GM10266 (cell line): ENCODE results near the gene NELFB.
"Not testable (repeated sequence)": the region's sequence is repeated elsewhere in the genome, so short reads cannot be mapped to it uniquely, and the experiment has no call there.

Source experiments
- DNase-seq: peaks from one replicate; pipeline ENCODE4 v3.0.0; 2012; ENCODE audit errors: extremely low spot score
- CTCF ChIP-seq: IDR thresholded peaks from 2 replicates; pipeline ENCODE4 v1.5.1; 2012; ENCODE audit warnings: mild to moderate bottlenecking, low read depth; ENCODE audit not compliant: control insufficient read depth, insufficient read depth; ENCODE audit errors: missing control alignments

The NELFB gene

DNA sequence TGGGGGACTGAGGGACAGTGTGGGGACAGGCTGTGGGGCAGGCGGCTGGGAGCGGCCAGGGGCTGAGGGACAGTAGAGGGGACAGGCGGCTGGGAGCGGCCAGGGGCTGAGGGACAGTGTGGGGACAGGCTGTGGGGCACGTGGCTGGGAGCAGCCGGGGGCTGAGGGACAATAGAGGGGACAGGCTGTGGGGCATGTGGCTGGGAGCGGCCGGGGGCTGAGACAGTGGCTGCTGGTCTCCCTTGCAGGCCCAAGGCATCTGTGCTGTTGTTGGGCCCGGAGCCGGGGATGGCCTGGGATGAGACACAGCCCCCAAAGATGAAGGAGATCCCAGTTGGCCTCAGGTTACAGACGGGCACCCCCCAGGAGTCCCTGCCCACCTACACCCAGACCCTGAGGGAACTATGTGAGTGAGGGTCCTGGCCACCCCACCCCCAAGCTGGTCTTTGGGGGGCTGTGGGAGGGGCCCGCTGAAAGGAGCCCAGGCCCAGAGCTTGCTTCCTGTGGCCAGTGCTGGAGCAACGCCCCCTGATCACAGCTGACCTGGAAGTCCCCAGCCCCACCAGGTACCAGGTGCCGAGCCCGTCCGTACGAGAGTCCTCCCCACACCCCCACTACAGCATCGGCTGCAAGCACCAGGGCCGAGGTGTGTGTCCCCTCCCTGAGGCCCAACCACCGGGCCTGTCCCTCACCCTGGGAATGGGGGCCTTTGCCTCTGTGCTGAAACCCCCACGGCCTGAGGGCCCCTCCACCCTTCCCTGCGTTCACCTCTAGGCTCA lies 3.4 kb upstream of the NELFB start:
- no peak for DNase-seq
- no peak for TF ChIP-seq CTCF

GRCh38 chr9:137252555-137253506 lies 2.3 kb upstream of the NELFB start:
- no peak for DNase-seq

DNA sequence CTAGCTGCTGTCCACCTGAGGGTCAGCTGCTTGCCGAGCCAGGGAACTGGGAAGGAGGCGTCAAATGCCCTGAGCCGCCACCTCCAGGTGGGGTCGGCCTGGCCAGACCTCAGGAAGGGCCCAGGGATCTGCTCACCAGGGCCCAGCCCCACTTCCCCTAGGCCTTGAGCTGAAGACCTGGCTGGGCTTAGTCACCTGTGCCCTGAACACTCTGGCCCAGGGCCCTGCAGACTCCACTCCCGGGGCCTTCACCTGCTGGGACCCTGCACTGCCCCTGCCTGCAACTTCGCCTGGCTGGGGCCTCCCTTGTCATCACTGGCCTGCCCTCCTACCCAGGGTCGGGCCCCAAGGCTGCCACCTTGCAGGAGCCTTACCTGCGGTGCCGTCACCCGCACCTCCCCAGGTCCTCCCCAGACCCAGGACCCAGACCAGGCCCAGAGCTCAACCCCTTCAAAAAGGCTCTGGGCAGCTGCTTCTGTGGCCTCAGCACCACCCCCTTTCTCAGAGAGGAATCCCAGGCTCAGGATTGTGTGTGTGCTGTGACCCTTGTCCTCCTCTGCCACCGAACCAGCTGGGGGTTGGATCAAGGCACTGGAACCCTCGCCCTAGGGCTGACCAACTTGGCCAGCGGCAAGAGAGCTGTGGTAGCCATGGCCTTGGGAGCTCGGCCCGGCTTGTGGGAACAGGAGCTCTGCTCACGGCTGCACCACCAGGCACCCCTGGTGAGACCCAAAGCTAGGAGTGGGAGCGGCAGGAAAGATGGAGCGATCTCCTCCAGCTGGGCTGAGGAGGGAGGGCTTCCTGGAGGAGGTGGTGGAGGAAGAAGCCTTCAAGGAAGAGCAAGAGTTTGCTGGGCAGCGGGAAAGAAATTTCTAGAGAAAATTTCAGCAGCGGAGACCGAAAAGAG lies 1.2 kb upstream of the NELFB start:
- no peak for TF ChIP-seq CTCF
- DNase-seq: no peak

More at GRCh38 chr9:137252555-137253506, 2.3 kb upstream of the NELFB start:
- TF ChIP-seq CTCF: no peak

GRCh38 chr9:137255448-137256114 lies 454 bp downstream of the NELFB start:
- no peak for DNase-seq
- no peak for TF ChIP-seq CTCF

GRCh38 chr9:137256362-137256761 lies 1.2 kb downstream of the NELFB start:
- no peak for DNase-seq
- TF ChIP-seq CTCF: no peak

DNA sequence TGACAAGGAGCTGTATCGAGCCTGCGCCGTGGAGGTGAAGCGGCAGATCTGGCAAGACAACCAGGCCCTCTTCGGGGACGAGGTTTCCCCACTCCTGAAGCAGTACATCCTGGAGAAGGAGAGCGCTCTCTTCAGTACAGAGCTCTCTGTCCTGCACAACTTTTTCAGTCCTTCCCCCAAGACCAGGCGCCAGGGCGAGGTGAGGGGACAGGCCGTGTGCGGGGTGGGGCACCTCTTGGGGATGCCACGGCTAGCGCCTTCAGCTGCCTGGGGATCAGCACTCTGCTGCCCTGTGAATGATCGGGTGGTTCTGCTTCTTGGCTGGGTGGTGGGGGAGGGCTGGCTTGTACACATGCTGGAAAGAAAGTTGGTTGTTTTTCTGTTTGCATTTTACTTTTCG lies 1.7 kb downstream of the NELFB start:
- no peak for TF ChIP-seq CTCF
- DNase-seq: no peak

DNA sequence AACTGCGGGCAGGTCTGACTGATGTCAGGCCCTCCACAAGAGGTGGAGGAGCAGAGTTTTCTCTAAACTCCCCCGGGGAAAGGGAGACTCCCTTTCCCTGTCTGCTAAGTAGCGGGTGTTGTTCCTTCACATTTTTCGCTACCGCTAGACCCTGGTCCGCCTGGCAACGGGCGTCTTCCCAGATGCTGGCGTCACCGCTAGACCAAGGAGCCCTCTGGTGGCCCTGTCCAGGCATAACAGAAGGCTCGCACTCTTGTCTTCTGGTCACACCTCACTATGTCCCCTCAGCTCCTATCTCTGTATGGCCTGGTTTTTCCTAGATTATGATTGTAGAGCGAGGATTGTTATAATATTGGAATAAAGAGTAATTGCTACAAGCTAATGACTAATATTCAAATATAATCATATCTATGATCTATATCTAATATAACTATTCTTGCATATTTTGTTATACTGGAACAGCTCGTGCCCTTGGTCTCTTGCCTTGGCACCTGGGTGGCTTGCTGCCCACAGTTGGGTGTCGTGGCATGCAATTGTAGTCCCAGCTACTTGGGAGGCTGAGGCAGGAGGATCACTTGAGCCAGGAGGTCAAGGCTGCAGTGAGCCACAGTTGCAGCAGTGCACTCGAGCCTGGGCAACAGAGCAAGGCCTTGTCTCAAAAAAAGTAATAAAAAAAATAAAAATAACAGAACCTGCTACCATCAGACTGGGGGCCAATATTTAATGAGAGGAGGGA lies 7.2 kb downstream of the NELFB start:
- DNase-seq: not testable (repeated sequence)
